Karpas-422 (cell line): ENCODE results near the gene BICC1. TPM values are rescaled to one million over a fixed set of nuclear protein-coding genes. Genes with fewer than 3 reads are reported as not detected.

Source experiments
- DNase-seq: peaks from one replicate; pipeline ENCODE4 v3.0.0-alpha.2; 2015
- H2AFZ ChIP-seq: fragments of 200-600 bp; sonication (generic); 2 replicates; pipeline ENCODE4 v1.6.1; 2014; ENCODE audit warnings: antibody characterized with exemption, low read length, mixed read lengths
- H3K27ac ChIP-seq: fragments of 200-600 bp; sonication (generic); 2 replicates; pipeline ENCODE4 v1.5.1; 2014; ENCODE audit warnings: mild to moderate bottlenecking, low read length, moderate library complexity
- H3K27me3 ChIP-seq: fragments of 200-600 bp; sonication (generic); 2 replicates; pipeline ENCODE4 v1.6.1; 2014; ENCODE audit warnings: low read length, mixed read lengths
- H3K36me3 ChIP-seq: fragments of 200-600 bp; sonication (generic); 2 replicates; pipeline ENCODE4 v1.6.1; 2014; ENCODE audit warnings: low read length, mixed read lengths; ENCODE audit not compliant: insufficient read depth
- H3K4me1 ChIP-seq: fragments of 200-600 bp; sonication (generic); 2 replicates; pipeline ENCODE4 v1.6.1; 2014; ENCODE audit warnings: mild to moderate bottlenecking, low read length, mixed read lengths
- H3K4me2 ChIP-seq: fragments of 200-600 bp; sonication (generic); 2 replicates; pipeline ENCODE4 v1.6.1; 2014; ENCODE audit warnings: low read length, low read depth, mild to moderate bottlenecking; ENCODE audit not compliant: poor library complexity, severe bottlenecking
- H3K4me3 ChIP-seq: fragments of 200-600 bp; sonication (generic); 2 replicates; pipeline ENCODE4 v1.5.1; 2014; ENCODE audit warnings: mild to moderate bottlenecking, antibody characterized with exemption, low read length, mixed read lengths
- H3K79me2 ChIP-seq: fragments of 200-600 bp; sonication (generic); 2 replicates; pipeline ENCODE4 v1.6.1; 2014; ENCODE audit warnings: mild to moderate bottlenecking, low read length, mixed read lengths
- H3K9ac ChIP-seq: fragments of 200-600 bp; sonication (generic); 2 replicates; pipeline ENCODE4 v1.6.0; 2014; ENCODE audit warnings: low read length
- H3K9me2 ChIP-seq: fragments of 200-600 bp; sonication (generic), shearing (Covaris generic); replicated peaks from 2 replicates; pipeline ENCODE4 v1.6.0; 2014; ENCODE audit warnings: mild to moderate bottlenecking, low read length, moderate library complexity; ENCODE audit not compliant: insufficient read depth
- H3K9me3 ChIP-seq: fragments of 300-700, 200-600 bp; sonication (generic); 2 replicates; pipeline ENCODE4 v1.6.1; 2014; ENCODE audit warnings: low read length, mixed read lengths
- H4K20me1 ChIP-seq: fragments of 200-600 bp; sonication (generic); 2 replicates; pipeline ENCODE4 v1.6.1; 2014; ENCODE audit warnings: mild to moderate bottlenecking, antibody characterized with exemption, low read length, low read depth; ENCODE audit not compliant: insufficient read depth
- total RNA-seq: library from RNA; depleted of rRNA; stranded (reverse); fragments of >200 nt; shearing (Covaris generic); gene quantifications from 2 replicates; pipeline ENCODE4 v1.2.3, GENCODE V29; 2014; ENCODE audit warnings: low replicate concordance

The BICC1 gene
- total RNA-seq, 1 experiment from 2014 or later: not detected

- no peaks in the 10 kb centered on the region for H4K20me1 ChIP-seq
Measured at GRCh38 chr10:58823983-58824382, 311.3 kb downstream of the BICC1 start.

GRCh38 chr10:58824396-58824795, 311.7 kb downstream of the BICC1 start:
- Histone ChIP-seq H2AFZ (no peak overlapping the region), H3K4me3 (no peak overlapping the region), H3K4me1 (no peaks in the 10 kb centered on the region)

More at GRCh38 chr10:58823983-58824382, 311.3 kb downstream of the BICC1 start:
- Histone ChIP-seq H3K27ac (no peak overlapping the region), H3K4me2 (no peak overlapping the region), H3K9ac (no peak overlapping the region), H3K36me3 (no peaks in the 10 kb centered on the region), H3K79me2 (no peaks in the 10 kb centered on the region), H3K27me3 (no peaks in the 10 kb centered on the region), H3K4me3 (no peak overlapping the region), H3K4me1 (no peaks in the 10 kb centered on the region), H2AFZ (no peak overlapping the region), H3K9me3 (no peaks in the 10 kb centered on the region), H3K9me2 (no peaks in the 10 kb centered on the region)
- DNase-seq: no peak

GRCh38 chr10:58826694-58827093, 314.0 kb downstream of the BICC1 start:
- no peaks in the 10 kb centered on the region for H3K9me2 ChIP-seq
- DNase-seq: no peak
- no peak overlapping the region for H3K4me2 ChIP-seq
- no peaks in the 10 kb centered on the region for H3K79me2 ChIP-seq
- H4K20me1 ChIP-seq: no peaks in the 10 kb centered on the region
- H3K4me3 ChIP-seq: no peak overlapping the region
- no peak overlapping the region for H3K27ac ChIP-seq
- H3K36me3 ChIP-seq: no peaks in the 10 kb centered on the region
- H3K9me3 ChIP-seq: no peaks in the 10 kb centered on the region
- no peaks in the 10 kb centered on the region; the same call in 1 of the 2 replicates for H3K27me3 ChIP-seq
- no peaks in the 10 kb centered on the region for H3K4me1 ChIP-seq
- H2AFZ ChIP-seq: no peak overlapping the region
- H3K9ac ChIP-seq: no peak overlapping the region

More at GRCh38 chr10:58824396-58824795, 311.7 kb downstream of the BICC1 start:
- H3K27me3 ChIP-seq: no peaks in the 10 kb centered on the region
- no peak for DNase-seq
- H4K20me1 ChIP-seq: no peaks in the 10 kb centered on the region
- H3K79me2 ChIP-seq: no peaks in the 10 kb centered on the region
- no peak overlapping the region for H3K27ac ChIP-seq
- H3K9me3 ChIP-seq: no peaks in the 10 kb centered on the region
- H3K9ac ChIP-seq: no peak overlapping the region
- H3K4me2 ChIP-seq: no peak overlapping the region
- H3K36me3 ChIP-seq: no peaks in the 10 kb centered on the region
- H3K9me2 ChIP-seq: no peaks in the 10 kb centered on the region

- Histone ChIP-seq H3K27ac (no peak overlapping the region), H3K79me2 (no peaks in the 10 kb centered on the region), H3K36me3 (no peaks in the 10 kb centered on the region), H4K20me1 (no peaks in the 10 kb centered on the region), H3K4me2 (no peak overlapping the region), H3K9ac (no peak overlapping the region), H3K9me3 (no peaks in the 10 kb centered on the region), H2AFZ (no peak overlapping the region), H3K27me3 (no peaks in the 10 kb centered on the region; the same call in 1 of the 2 replicates), H3K9me2 (no peaks in the 10 kb centered on the region), H3K4me1 (no peaks in the 10 kb centered on the region), H3K4me3 (no peak overlapping the region)
- no peak for DNase-seq
Measured at GRCh38 chr10:58827381-58827780, 314.7 kb downstream of the BICC1 start.

GRCh38 chr10:58829839-58830238, 317.2 kb downstream of the BICC1 start:
- Histone ChIP-seq H3K36me3 (no peaks in the 10 kb centered on the region), H3K27me3 (no peaks in the 10 kb centered on the region; the same call in 1 of the 2 replicates), H3K4me3 (no peak overlapping the region), H3K9me2 (no peaks in the 10 kb centered on the region), H3K4me1 (no peaks in the 10 kb centered on the region), H3K79me2 (no peaks in the 10 kb centered on the region), H3K9ac (no peak overlapping the region), H3K27ac (no peak overlapping the region), H3K9me3 (no peaks in the 10 kb centered on the region), H3K4me2 (no peak overlapping the region), H2AFZ (no peak overlapping the region), H4K20me1 (no peaks in the 10 kb centered on the region)
- no peak for DNase-seq

- no peaks in the 10 kb centered on the region for H4K20me1 ChIP-seq
- H3K4me3 ChIP-seq: no peak overlapping the region
- H3K79me2 ChIP-seq: no peaks in the 10 kb centered on the region
- H3K9ac ChIP-seq: no peak overlapping the region
- H3K27ac ChIP-seq: no peak overlapping the region
- no peaks in the 10 kb centered on the region for H3K9me2 ChIP-seq
- no peaks in the 10 kb centered on the region for H3K36me3 ChIP-seq
- H3K27me3 ChIP-seq: no peaks in the 10 kb centered on the region; the same call in 1 of the 2 replicates
- H2AFZ ChIP-seq: no peak overlapping the region
- no peaks in the 10 kb centered on the region for H3K4me1 ChIP-seq
- DNase-seq: no peak
- no peaks in the 10 kb centered on the region for H3K9me3 ChIP-seq
- H3K4me2 ChIP-seq: no peak overlapping the region
Measured at GRCh38 chr10:58830697-58831096, 318.0 kb downstream of the BICC1 start.

GRCh38 chr10:58833771-58834561, 321.3 kb downstream of the BICC1 start:
- Histone ChIP-seq H3K36me3 (no peaks in the 10 kb centered on the region), H4K20me1 (no peaks in the 10 kb centered on the region), H3K79me2 (no peaks in the 10 kb centered on the region), H3K9me3 (no peaks in the 10 kb centered on the region), H3K27ac (no peak overlapping the region), H3K4me3 (no peak overlapping the region), H3K4me2 (no peak overlapping the region), H3K27me3 (no peaks in the 10 kb centered on the region; the same call in 1 of the 2 replicates), H3K9me2 (no peaks in the 10 kb centered on the region), H2AFZ (no peak overlapping the region), H3K4me1 (no peaks in the 10 kb centered on the region), H3K9ac (no peak overlapping the region)
- DNase-seq: no peak

- Histone ChIP-seq H3K4me2 (no peak overlapping the region), H3K9me3 (no peaks in the 10 kb centered on the region), H4K20me1 (no peaks in the 10 kb centered on the region), H3K9ac (no peak overlapping the region), H3K27me3 (no peaks in the 10 kb centered on the region), H3K4me3 (no peak overlapping the region), H2AFZ (no peak overlapping the region), H3K27ac (no peak overlapping the region), H3K9me2 (no peaks in the 10 kb centered on the region), H3K4me1 (no peaks in the 10 kb centered on the region), H3K36me3 (no peaks in the 10 kb centered on the region), H3K79me2 (no peaks in the 10 kb centered on the region)
- DNase-seq: no peak
Measured at GRCh38 chr10:58836176-58836700, 323.6 kb downstream of the BICC1 start.
